Coronary artery (tissue), 2 donors: Measurements from ENCODE around the gene VPS26C.

Experiments used
- DNase-seq: peaks from one replicate; pipeline ENCODE4 v3.0.0-alpha.2; 2017; ENCODE audit warnings: low spot score
- H3K27ac ChIP-seq, 2 donors: fragments of 200-600 bp; sonication (generic); one replicate each; pipeline ENCODE4 v1.5.1; 2016 to 2019
- H3K4me3 ChIP-seq: fragments of 200-600 bp; sonication (generic); 2 replicates; pipeline ENCODE4 v1.5.1; 2016; ENCODE audit warnings: mild to moderate bottlenecking, moderate library complexity
- CTCF ChIP-seq: fragments of 200-600 bp; sonication (generic); IDR thresholded peaks from one replicate; pipeline ENCODE4 v1.5.1; 2019; ENCODE audit warnings: antibody characterized with exemption

VPS26C gene

GRCh38 chr21:37182222-37182621 lies 84.9 kb downstream of the VPS26C start:
- no peak for TF ChIP-seq CTCF
- Histone ChIP-seq H3K4me3 (no peak overlapping the region), H3K27ac (no peak overlapping the region)
- DNase-seq: no peak

GRCh38 chr21:37181059-37181458 lies 86.1 kb downstream of the VPS26C start:
- DNase-seq: no peak
- no peak for TF ChIP-seq CTCF
- Histone ChIP-seq H3K4me3 (no peak overlapping the region), H3K27ac (no peak overlapping the region)

- no peak for DNase-seq
- TF ChIP-seq CTCF: no peak
- Histone ChIP-seq H3K27ac (no peak overlapping the region), H3K4me3 (no peak overlapping the region)
Observed at GRCh38 chr21:37176716-37177115, 90.4 kb downstream of the VPS26C start.
